Measurements from ENCODE around the gene PAX7.

Gene PAX7

DNA sequence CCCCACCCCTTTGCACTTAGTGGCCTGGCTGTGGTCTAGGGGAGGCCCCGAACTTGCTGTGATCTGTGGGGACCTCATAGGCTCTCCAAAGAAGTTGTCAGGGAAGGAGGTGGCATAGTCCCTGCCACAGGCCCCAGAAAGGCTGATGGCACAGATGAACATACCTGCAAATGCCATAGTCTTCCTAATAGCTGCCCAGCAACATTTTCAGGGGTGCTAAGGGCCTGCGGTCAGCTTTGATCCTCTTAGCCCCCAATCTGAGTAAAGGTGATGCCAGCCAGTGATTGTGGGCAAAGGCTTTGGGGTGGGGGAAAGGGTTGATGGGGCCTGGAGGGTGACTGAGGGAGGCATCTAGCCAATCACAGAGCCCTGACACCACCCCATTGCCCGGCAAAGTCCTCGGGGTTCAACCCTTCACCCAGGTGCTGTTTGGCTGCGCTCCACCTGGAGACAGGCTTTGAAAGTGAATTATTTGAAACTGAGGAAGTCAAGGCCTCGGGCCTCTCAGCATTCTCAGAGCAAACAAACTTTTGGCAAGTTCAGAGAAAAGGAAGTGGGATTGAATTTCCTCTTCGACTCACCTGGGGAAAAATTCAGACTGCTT is 35.8 kb downstream of the PAX7 start:
- DNase-seq (ENCODE audit: low spot score) = no peak
- H3K4me3 ChIP-seq = no peak overlapping the region
- TF ChIP-seq, protein P1, sequence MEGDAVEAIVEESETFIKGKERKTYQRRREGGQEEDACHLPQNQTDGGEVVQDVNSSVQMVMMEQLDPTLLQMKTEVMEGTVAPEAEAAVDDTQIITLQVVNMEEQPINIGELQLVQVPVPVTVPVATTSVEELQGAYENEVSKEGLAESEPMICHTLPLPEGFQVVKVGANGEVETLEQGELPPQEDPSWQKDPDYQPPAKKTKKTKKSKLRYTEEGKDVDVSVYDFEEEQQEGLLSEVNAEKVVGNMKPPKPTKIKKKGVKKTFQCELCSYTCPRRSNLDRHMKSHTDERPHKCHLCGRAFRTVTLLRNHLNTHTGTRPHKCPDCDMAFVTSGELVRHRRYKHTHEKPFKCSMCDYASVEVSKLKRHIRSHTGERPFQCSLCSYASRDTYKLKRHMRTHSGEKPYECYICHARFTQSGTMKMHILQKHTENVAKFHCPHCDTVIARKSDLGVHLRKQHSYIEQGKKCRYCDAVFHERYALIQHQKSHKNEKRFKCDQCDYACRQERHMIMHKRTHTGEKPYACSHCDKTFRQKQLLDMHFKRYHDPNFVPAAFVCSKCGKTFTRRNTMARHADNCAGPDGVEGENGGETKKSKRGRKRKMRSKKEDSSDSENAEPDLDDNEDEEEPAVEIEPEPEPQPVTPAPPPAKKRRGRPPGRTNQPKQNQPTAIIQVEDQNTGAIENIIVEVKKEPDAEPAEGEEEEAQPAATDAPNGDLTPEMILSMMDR (IDR thresholded peaks at IDR 0.05) = no peak
- H3K27ac ChIP-seq = no peak overlapping the region

DNA sequence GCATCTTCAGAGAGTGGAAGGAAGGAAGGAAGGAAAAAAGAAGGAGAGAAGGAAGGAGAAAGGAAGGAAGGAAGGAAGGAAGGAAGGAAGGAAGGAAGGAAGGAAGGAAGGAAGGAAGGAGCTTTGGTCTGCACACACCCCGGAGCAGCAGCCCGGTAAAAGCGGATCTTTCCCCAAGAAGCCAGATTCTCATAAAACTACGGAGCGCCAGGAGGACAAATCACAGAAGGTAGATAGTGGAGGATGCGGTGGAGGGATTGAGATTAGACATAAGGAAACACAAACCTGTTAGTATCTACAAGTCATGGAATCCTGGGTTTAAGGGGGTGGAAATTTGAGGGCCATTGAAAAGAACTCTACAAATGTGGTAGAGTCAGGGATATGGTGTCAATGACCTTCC is 36.7 kb downstream of the PAX7 start:
- TF ChIP-seq, protein P1 (IDR thresholded peaks at IDR 0.05) = no peak
- DNase-seq (ENCODE audit: low spot score) = no peak
- H3K27ac ChIP-seq = no peak overlapping the region
- H3K4me3 ChIP-seq = no peak overlapping the region

DNA sequence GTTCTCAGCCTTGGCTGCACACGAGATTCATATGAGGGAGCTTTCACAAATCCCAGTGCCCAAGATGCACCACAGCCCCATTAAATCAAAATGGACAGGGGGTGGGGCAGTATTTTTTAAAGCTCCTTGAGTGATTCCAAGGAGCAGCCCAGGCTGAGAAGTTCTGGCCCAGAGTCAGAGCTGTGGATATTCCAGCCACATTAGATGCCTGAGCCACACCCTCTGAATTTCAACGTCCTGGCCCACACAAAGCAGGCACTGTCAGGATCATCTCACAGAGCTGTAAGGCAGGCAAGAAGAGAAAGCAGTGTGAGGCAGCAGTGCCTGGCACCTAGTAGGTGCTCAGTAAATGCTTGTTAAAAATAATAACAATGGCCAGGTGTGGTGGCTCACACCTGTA is 37.4 kb downstream of the PAX7 start:
- DNase-seq (ENCODE audit: low spot score) = no peak
- no peak overlapping the region for H3K27ac ChIP-seq
- no peak overlapping the region for H3K4me3 ChIP-seq
- TF ChIP-seq, protein P1 (IDR thresholded peaks at IDR 0.05) = no peak

DNA sequence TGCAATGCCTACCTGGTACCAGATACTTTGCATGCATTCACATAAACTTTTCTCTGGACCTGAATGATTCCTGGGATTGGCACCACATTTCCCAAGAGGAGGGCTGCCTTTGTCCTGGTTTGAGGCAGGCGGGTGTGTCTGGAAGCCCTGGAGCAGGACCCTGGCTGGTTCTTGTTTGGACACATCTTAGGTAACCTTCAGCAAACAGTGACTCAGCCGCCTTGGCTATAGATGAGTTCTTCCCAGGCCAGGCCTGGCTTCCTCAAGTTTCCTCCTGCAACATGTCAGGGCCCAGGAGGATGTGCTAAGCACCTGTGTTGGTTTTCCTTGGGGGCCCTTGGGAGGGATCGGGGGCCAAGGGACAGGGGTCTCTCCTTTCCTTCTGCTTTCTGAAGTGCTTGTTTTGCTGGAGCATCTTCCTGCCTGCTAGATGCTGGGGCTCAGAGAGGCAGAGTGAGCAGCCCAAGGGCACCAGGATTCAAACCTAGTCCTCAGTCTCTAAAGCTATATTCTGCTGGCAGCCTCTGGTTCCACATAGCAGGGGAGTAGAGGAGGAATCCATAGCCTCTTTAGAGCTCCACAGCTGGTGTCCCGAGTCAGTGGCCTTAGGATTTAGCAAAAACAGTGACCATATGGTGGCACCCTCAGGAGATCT is 38.2 kb downstream of the PAX7 start:
- no peak overlapping the region for H3K4me3 ChIP-seq
- no peak for DNase-seq (ENCODE audit: low spot score)
- TF ChIP-seq, protein P1 (IDR thresholded peaks at IDR 0.05) = no peak
- H3K27ac ChIP-seq = no peak overlapping the region

DNA sequence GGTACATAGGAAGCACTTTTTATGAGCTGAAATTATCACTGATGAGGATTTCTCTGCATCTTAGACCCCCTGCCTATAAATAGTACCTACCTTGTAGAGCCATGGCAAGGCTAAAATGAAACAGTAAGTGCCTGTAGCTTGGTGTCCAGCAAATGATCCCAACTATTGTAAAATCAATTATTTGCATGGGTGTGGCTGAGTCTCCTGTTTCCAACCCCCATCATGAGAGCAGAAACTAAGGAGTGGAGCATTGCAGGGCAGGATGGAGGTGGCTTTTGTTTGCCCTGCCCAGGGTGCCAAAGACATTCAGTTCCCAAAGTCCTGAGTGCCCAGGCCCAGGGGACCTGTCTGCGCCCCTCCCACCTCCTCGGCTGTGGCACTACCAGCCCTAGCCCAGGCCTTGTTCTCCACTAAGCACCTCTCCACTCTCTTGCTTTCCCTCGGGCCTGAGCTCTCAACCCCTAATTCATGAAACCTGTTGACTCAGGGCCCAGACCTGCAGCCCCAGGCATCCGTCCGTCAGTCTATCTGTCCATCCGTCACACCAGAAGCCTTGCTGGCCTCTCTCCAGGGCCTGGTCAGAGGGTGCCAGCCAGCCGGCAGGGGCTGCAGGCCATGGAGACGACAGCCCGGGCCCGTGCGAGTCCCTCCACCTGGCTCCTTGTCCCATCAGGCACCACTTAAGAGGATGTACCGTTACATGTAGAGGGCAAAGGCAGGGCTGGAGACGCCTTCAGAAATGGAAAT is 39.6 kb downstream of the PAX7 start:
- TF ChIP-seq, protein P1 (IDR thresholded peaks at IDR 0.05) = no peak
- DNase-seq (ENCODE audit: low spot score) = no peak
- Histone ChIP-seq H3K27ac (no peak overlapping the region), H3K4me3 (no peak overlapping the region)

DNA sequence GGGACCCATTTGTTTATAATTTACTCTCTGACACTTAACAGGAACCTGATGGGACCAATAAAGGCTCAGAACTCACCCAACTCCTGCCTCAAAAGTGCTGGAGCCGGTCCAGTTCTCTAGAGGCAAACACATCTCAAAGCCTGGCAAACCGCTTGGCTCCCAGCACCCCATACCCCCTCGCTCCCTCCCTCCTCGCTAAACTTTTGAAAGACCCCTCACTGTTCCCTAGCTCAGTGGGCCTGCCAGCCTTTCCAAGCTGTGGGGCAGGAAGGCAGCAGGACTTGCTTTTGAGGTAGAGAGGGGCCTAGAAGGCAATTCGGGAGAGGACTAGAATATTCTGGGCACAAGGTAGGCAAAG is 40.2 kb downstream of the PAX7 start:
- no peak for DNase-seq (ENCODE audit: low spot score)
- Histone ChIP-seq H3K4me3 (no peak overlapping the region), H3K27ac (no peak overlapping the region)
- TF ChIP-seq, protein P1 (IDR thresholded peaks at IDR 0.05) = no peak

DNA sequence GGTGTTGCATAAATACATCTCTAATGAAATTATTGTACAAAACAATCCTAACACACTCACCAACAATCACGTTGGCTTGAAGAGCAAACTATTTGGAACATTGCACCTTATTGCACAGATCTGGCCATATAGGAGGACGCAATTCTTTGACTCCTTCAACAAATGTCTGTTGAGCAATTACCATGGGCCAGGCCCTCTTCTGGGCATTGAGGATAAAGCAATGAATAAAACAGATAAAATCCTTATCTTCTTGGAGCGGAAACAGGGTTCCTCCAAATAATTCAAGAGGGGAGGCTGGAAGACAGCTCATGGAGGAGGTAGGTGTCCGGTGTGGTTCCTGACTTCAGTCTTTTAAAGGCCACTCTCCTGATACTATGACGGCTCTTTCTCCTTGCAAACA is 43.3 kb downstream of the PAX7 start:
- H3K4me3 ChIP-seq = no peak overlapping the region
- DNase-seq (ENCODE audit: low spot score) = no peak
- no peak overlapping the region for H3K27ac ChIP-seq
- TF ChIP-seq, protein P1 (IDR thresholded peaks at IDR 0.05) = no peak

All from coronary artery (tissue), 2 donors.